Heart right ventricle (tissue), 16 donors: Measurements from ENCODE around the gene SALL2. TPM values are rescaled to one million over a fixed set of nuclear protein-coding genes. Genes with fewer than 3 reads are reported as not detected.

Experiments
- ATAC-seq, 8 donors: fragments of 200-7000 bp; cut with Tn5 transposase; one replicate each; pipeline ENCODE4 v1.9.1; 2020; ENCODE audit warnings: mild to moderate bottlenecking in 8 of 8, moderate library complexity in 8 of 8, moderate number of reproducible peaks in 1 of 8
- DNase-seq, 2 donors: peaks; one replicate each; pipeline ENCODE4 v3.0.0-alpha.2; 2020
- H3K27ac ChIP-seq, 10 donors: fragments of 200-600 bp; sonication (generic) in 2 of 10; one replicate each; pipeline versions ENCODE4 v1.5.0 to v1.8.0; 2020 to 2022; ENCODE audit warnings: mild to moderate bottlenecking in 3 of 10
- H3K27me3 ChIP-seq, 7 donors: fragments of 200-600 bp; one replicate each; pipeline ENCODE4 v1.8.0; 2021 to 2022; ENCODE audit warnings: mild to moderate bottlenecking in 2 of 7
- H3K36me3 ChIP-seq, 9 donors: fragments of 200-600 bp; sonication (generic) in 1 of 9; one replicate each; pipeline versions ENCODE4 v1.5.0 to v1.8.0; 2020 to 2022; ENCODE audit warnings: mild to moderate bottlenecking in 2 of 9
- H3K4me1 ChIP-seq, 9 donors: fragments of 200-600 bp; sonication (generic) in 1 of 9; one replicate each; pipeline versions ENCODE4 v1.5.0 to v1.8.0; 2020 to 2022; ENCODE audit warnings: mild to moderate bottlenecking in 4 of 9
- H3K4me3 ChIP-seq, 10 donors: fragments of 200-600 bp; sonication (generic) in 2 of 10; one replicate each; pipeline versions ENCODE4 v1.5.0 to v1.8.0; 2020 to 2022; ENCODE audit warnings: mild to moderate bottlenecking in 7 of 10, moderate library complexity in 2 of 10
- H3K9me3 ChIP-seq, 11 donors: fragments of 200-600 bp in 10 of 11; sonication (generic) in 2 of 11; one replicate each; pipeline versions ENCODE4 v1.5.0 to v1.8.0; 2013 to 2022; ENCODE audit warnings: mild to moderate bottlenecking in 2 of 11, control low read depth in 1 of 11, moderate library complexity in 1 of 11
- WGBS, 2 donors: extraction: QIAGEN DNeasy Blood & Tissue Kit; methylation state at CpG; one replicate each; pipeline ENCODE4 v1.1.7; 2013; ENCODE audit warnings: inconsistent platforms in 1 of 2; 5-methylcytosine and 5-hydroxymethylcytosine counted together
- intact Hi-C, 10 donors: fragments of 100-400 bp; cut with DNase I; formaldehyde crosslinking; loops; one replicate each; pipeline versions ENCODE4 v1.11.1 to v1.14.2; 2022
- polyA plus RNA-seq, 2 donors: library from polyadenylated mRNA; stranded (reverse); fragments of 200-250 nt; gene quantifications; one replicate each; pipeline ENCODE4 v1.2.3, GENCODE V29; 2013
- total RNA-seq, 10 donors: library from RNA; stranded (reverse); fragmentation: NEBNext Ultra II Directional in 3 of 10; extraction: Animal tissue kit (Norgen Biotek cat#: 25700) in 3 of 10; gene quantifications; one replicate each; pipeline versions ENCODE4 v1.2.1 to v1.2.4, GENCODE V29; 2021 to 2023
- TF ChIP-seq, protein P1 (sequence below), 9 donors: fragments of 200-600 bp; sonication (generic) in 2 of 9; IDR thresholded peaks; one replicate each; pipeline versions ENCODE4 v1.5.0 to v1.8.0; 2021 to 2022; ENCODE audit warnings: antibody characterized with exemption in 9 of 9, mild to moderate bottlenecking in 5 of 9, moderate library complexity in 1 of 9
- donor health status: Arrhythmogenic right ventricular cardiomyopathy.
- donor health status: ischemic (EF 13 %, LVEDD 7.1; RV severe dilation, severe dysfunction).
- donor health status: healthy with polysubstance abuse.
- donor health status: DM: no; HTN: yes; CAD: no.
- donor health status: DM: no; HTN: no; CAD: no.
- donor health status: ischemic (EF 25% LVEDD 6.9; RV normal size, moderate dysfunction).
- donor health status: ischemic (EF 25% LVEDD 5.7; RV mildly dilated, moderate dysfunction).
- donor health status: healthy.
- donor health status: DM: yes; HTN: yes; CAD: no.
- donor health status: Ischemic cardiomyopathy.
- donor health status: ischemic (EF 35%, LVEDD 5.7; RV mildly dilated, moderate dysfunction).
- donor health status: nonischemic (EF 11% LVEDD 7.7; RV severe dilation, severe dysfunction).
- donor health status: DM: yes; HTN: yes; CAD: no.
- donor health status: PGD.
- donor health status: ischemic (EF 29% LVEDD 5.4; RV normal size, mild dysfunction).
- donor health status: nonischemic (EF 23%, LVEDD 6.1; RV moderate dilation, normal function).

Gene SALL2
- total and polyA plus RNA-seq, 12 donors = 1.1 to 6.6 (median 3.8) TPM

GRCh38 chr14:21510735-21511657, 15.2 kb downstream of the SALL2 start, which contains the start of gene METTL3:
METTL3 (minus strand) TSS chr14:21511340; CDS start chr14:21511223, 117 bp downstream.
- TF ChIP-seq, protein P1, sequence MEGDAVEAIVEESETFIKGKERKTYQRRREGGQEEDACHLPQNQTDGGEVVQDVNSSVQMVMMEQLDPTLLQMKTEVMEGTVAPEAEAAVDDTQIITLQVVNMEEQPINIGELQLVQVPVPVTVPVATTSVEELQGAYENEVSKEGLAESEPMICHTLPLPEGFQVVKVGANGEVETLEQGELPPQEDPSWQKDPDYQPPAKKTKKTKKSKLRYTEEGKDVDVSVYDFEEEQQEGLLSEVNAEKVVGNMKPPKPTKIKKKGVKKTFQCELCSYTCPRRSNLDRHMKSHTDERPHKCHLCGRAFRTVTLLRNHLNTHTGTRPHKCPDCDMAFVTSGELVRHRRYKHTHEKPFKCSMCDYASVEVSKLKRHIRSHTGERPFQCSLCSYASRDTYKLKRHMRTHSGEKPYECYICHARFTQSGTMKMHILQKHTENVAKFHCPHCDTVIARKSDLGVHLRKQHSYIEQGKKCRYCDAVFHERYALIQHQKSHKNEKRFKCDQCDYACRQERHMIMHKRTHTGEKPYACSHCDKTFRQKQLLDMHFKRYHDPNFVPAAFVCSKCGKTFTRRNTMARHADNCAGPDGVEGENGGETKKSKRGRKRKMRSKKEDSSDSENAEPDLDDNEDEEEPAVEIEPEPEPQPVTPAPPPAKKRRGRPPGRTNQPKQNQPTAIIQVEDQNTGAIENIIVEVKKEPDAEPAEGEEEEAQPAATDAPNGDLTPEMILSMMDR (IDR thresholded peaks at IDR 0.05) = peak in 1 of 9 donors; percentile 3
- Histone ChIP-seq H3K27me3 (peaks cover 0 to under 1% (median 0%) of the 10 kb centered on the region in 7 donors), H3K4me3 (peak within 1 kb of the TSS; percentile 48 to 94 (median 78)), H3K9me3 (no peaks in the 10 kb centered on the region), H3K36me3 (peaks cover 0 to 31% (median 6%) of the 10 kb centered on the region in 9 donors), H3K27ac (peak within 1 kb of the TSS in 9 of 10 donors; percentile 77 to 90 (median 85)), H3K4me1 (peaks cover 0 to 30% (median 19%) of the 10 kb centered on the region in 9 donors)
- peak; percentile 99 to 100 (median 99) for ATAC-seq
- DNase-seq = peak; percentile 94 to 99
- WGBS, 2 donors = 0 to 1% methylated on average over 53 of the region's 53 CpGs
- intact Hi-C loops = loop anchor here in 5 of 10 donors (1.0 to 5.0 kb wide), 7 partner anchors 34 to 55 kb away; partner anchors contain the start of genes RAB2B (in 3 of the 5), TOX4 (in 3 of the 5) and CHD8 (in 1 of the 5)

- intact Hi-C loops = loop anchor here in 4 of 10 donors (1.0 to 10.0 kb wide), 5 partner anchors 32 to 48 kb away; partner anchors contain the start of genes RAB2B (in 3 of the 4) and TOX4 (in 2 of the 4)
These were observed 16.6 kb downstream of the SALL2 start for GRCh38 chr14:21509432-21510143.

GRCh38 chr14:21506557-21506956, 19.6 kb downstream of the SALL2 start:
- 90 to 94% methylated on average over 2 of the region's 2 CpGs for WGBS, 2 donors
- no peak for ATAC-seq
- intact Hi-C loops = loop anchor here in 1 of 10 donors (10.0 kb wide), 1 partner anchor 48 kb away; no protein-coding TSS in a partner anchor

More at GRCh38 chr14:21509432-21510143, 16.6 kb downstream of the SALL2 start:
- TF ChIP-seq, protein P1 (IDR thresholded peaks at IDR 0.05) = no peak
- Histone ChIP-seq H3K36me3 (peaks cover 0 to 31% (median 6%) of the 10 kb centered on the region in 9 donors), H3K4me3 (peak overlapping the region in 6 of 10 donors; percentile 74 to 94 (median 81)), H3K27ac (peak overlapping the region in 1 of 10 donors; percentile 90), H3K27me3 (no peaks in the 10 kb centered on the region), H3K4me1 (peaks cover 0 to 37% (median 19%) of the 10 kb centered on the region in 9 donors), H3K9me3 (no peaks in the 10 kb centered on the region)
- ATAC-seq (no peak), DNase-seq (no peak)
- WGBS, 2 donors = 76 to 83% methylated on average over 6 of the region's 6 CpGs

More at GRCh38 chr14:21506557-21506956, 19.6 kb downstream of the SALL2 start:
- Histone ChIP-seq H3K4me3 (no peak overlapping the region), H3K4me1 (peaks cover 0 to 33% (median 19%) of the 10 kb centered on the region in 9 donors), H3K36me3 (peaks cover 0 to 55% (median 18%) of the 10 kb centered on the region in 9 donors), H3K27me3 (no peaks in the 10 kb centered on the region), H3K27ac (no peak overlapping the region), H3K9me3 (no peaks in the 10 kb centered on the region)
- no peak for DNase-seq
- TF ChIP-seq, protein P1 (IDR thresholded peaks at IDR 0.05) = no peak
